PC-9 (cell line): ENCODE data around the gene MYO15B. TPM values are rescaled to one million over a fixed set of nuclear protein-coding genes. Genes with fewer than 3 reads are reported as not detected.

ENCODE experiments used
- BruUV-seq: library from RNA; stranded (reverse); fragments of 400-500 nt; replicated peaks from 2 replicates; lab custom pipeline; 2021; lab: Mats Ljungman, UMichigan
- CTCF ChIA-PET: fragments of 300-600 bp; sonication (Branson Sonifier 250); formaldehyde crosslinking; loops from one replicate; lab custom pipeline; 2022; ENCODE audit warnings: antibody characterized with exemption; lab: Charles Lee
- POLR2A ChIA-PET: fragments of 300-600 bp; sonication (Branson Sonifier 250); formaldehyde crosslinking; loops from one replicate; lab custom pipeline; 2022; ENCODE audit warnings: antibody characterized with exemption; ENCODE audit not compliant: unreplicated experiment; lab: Charles Lee
- DNase-seq, 2 experiments: peaks; one replicate each; pipeline versions ENCODE4 v3.0.0 to v3.0.0-alpha.2; 2015 to 2022; ENCODE audit warnings: mixed read lengths in 1 of 2
- H2AFZ ChIP-seq: fragments of 200-600 bp; sonication (generic); 2 replicates; pipeline ENCODE4 v1.8.1; 2017; ENCODE audit warnings: antibody characterized with exemption
- H3F3A ChIP-seq: fragments of 200-600 bp; sonication (generic); 2 replicates; pipeline ENCODE4 v1.8.1; 2017; ENCODE audit warnings: antibody characterized with exemption, mild to moderate bottlenecking, low read depth; ENCODE audit not compliant: insufficient read depth
- H3K27ac ChIP-seq: fragments of 200-600 bp; sonication (generic); 2 replicates; pipeline ENCODE4 v1.6.1; 2016; ENCODE audit warnings: mixed run types
- H3K27me3 ChIP-seq: fragments of 200-600 bp; sonication (generic); 2 replicates; pipeline ENCODE4 v1.6.1; 2016; ENCODE audit warnings: low read depth, mixed run types; ENCODE audit not compliant: insufficient read depth
- H3K36me3 ChIP-seq: fragments of 200-600 bp; sonication (generic); 2 replicates; pipeline ENCODE4 v1.6.1; 2016; ENCODE audit warnings: low read depth, mixed run types
- H3K4me1 ChIP-seq: fragments of 200-600 bp; sonication (generic); replicated peaks from 2 replicates; pipeline ENCODE4 v1.6.1; 2016; ENCODE audit warnings: mixed run types; ENCODE audit not compliant: insufficient read depth
- H3K4me2 ChIP-seq: fragments of 200-600 bp; sonication (generic); 2 replicates; pipeline ENCODE4 v1.6.1; 2017; ENCODE audit warnings: mixed run types
- H3K4me3 ChIP-seq: fragments of 200-600 bp; sonication (generic); 2 replicates; pipeline ENCODE4 v1.6.1; 2016; ENCODE audit warnings: mixed run types
- H3K79me2 ChIP-seq: fragments of 200-600 bp; sonication (generic); 2 replicates; pipeline ENCODE4 v1.6.1; 2017; ENCODE audit warnings: low read depth, mixed run types
- H3K9me2 ChIP-seq: fragments of 200-600 bp; sonication (generic); 2 replicates; pipeline ENCODE4 v1.8.1; 2017; ENCODE audit warnings: mild to moderate bottlenecking; ENCODE audit not compliant: insufficient read depth
- H3K9me3 ChIP-seq: fragments of 200-600 bp; sonication (generic); 2 replicates; pipeline ENCODE4 v1.8.1; 2016; ENCODE audit warnings: low read depth; ENCODE audit not compliant: insufficient read depth
- H4K20me1 ChIP-seq: fragments of 200-600 bp; sonication (generic); 2 replicates; pipeline ENCODE4 v1.8.1; 2017; ENCODE audit not compliant: insufficient read depth
- CTCF ChIP-seq: fragments of 200-600 bp; sonication (generic); conservative IDR thresholded peaks from 2 replicates; pipeline ENCODE4 v1.6.1; 2017; ENCODE audit warnings: mixed run types, antibody characterized with exemption, mild to moderate bottlenecking, moderate library complexity
- EZH2 ChIP-seq: fragments of 200-600 bp; sonication (generic); IDR thresholded peaks from 2 replicates; pipeline ENCODE4 v1.8.0; 2017; ENCODE audit warnings: antibody characterized with exemption, low read depth
- intact Hi-C: fragments of 100-400 bp; cut with micrococcal nuclease; formaldehyde crosslinking; loops from one replicate; pipeline ENCODE4 v1.10.0; 2022; ENCODE audit not compliant: unreplicated experiment
- total RNA-seq: library from RNA; stranded (reverse); gene quantifications from 2 replicates; pipeline ENCODE4 v1.2.3, GENCODE V29; 2021

Gene MYO15B
- total RNA-seq, 1 experiment from 2014 or later: 53.5 TPM

GRCh38 chr17:75615301-75615700, 27.7 kb downstream of the MYO15B start:
- POLR2A ChIA-PET: no interaction called here
- Histone ChIP-seq H3K79me2 (no peaks in the 10 kb centered on the region), H3K36me3 (no peaks in the 10 kb centered on the region), H4K20me1 (no peaks in the 10 kb centered on the region), H3F3A (no peaks in the 10 kb centered on the region; the same call in 1 of the 2 replicates), H3K9me3 (no peaks in the 10 kb centered on the region), H3K4me2 (no peak overlapping the region), H3K27me3 (no peaks in the 10 kb centered on the region), H3K4me3 (no peak overlapping the region), H3K27ac (no peak overlapping the region), H3K9me2 (no peaks in the 10 kb centered on the region), H3K4me1 (peaks cover 12% of the 10 kb centered on the region), H2AFZ (no peak overlapping the region)
- no TSS peak for BruUV-seq
- CTCF ChIA-PET: no interaction called here
- intact Hi-C loops: no loop called here
- no peak for TF ChIP-seq EZH2
- no peak for TF ChIP-seq CTCF
- DNase-seq: no peak

GRCh38 chr17:75616521-75617122, 29.0 kb downstream of the MYO15B start:
- intact Hi-C loops: no loop called here
- no peak overlapping the region for H3K4me3 ChIP-seq
- H3K79me2 ChIP-seq: no peaks in the 10 kb centered on the region
- CTCF ChIA-PET: interaction anchor here (0.8 kb wide), 1 partner anchor 16 kb away, joined by 3 read pairs; no protein-coding TSS in a partner anchor
- H3K9me3 ChIP-seq: no peaks in the 10 kb centered on the region
- no peaks in the 10 kb centered on the region; the same call in 1 of the 2 replicates for H3K4me1 ChIP-seq
- TF ChIP-seq EZH2 (no peak), CTCF (no peak)
- POLR2A ChIA-PET: no interaction called here
- BruUV-seq: no TSS peak
- H3K36me3 ChIP-seq: no peaks in the 10 kb centered on the region
- no peak overlapping the region for H3K4me2 ChIP-seq
- DNase-seq: no peak
- no peak overlapping the region for H2AFZ ChIP-seq
- H3K27me3 ChIP-seq: no peaks in the 10 kb centered on the region
- H3K9me2 ChIP-seq: no peaks in the 10 kb centered on the region
- H3K27ac ChIP-seq: no peak overlapping the region
- H4K20me1 ChIP-seq: 0 out of 2 replicates have a peak, but pooled peaks cover under 1% of the 10 kb centered on the region
- no peaks in the 10 kb centered on the region; the same call in 1 of the 2 replicates for H3F3A ChIP-seq

- Histone ChIP-seq H3K4me2 (no peak overlapping the region), H2AFZ (no peak overlapping the region), H3K4me3 (no peak overlapping the region), H4K20me1 (peaks cover 3% of the 10 kb centered on the region; the same call in 1 of the 2 replicates), H3F3A (no peaks in the 10 kb centered on the region), H3K9me3 (no peaks in the 10 kb centered on the region), H3K27me3 (no peaks in the 10 kb centered on the region), H3K9me2 (no peaks in the 10 kb centered on the region), H3K27ac (no peak overlapping the region), H3K79me2 (no peaks in the 10 kb centered on the region), H3K4me1 (no peaks in the 10 kb centered on the region; the same call in 1 of the 2 replicates), H3K36me3 (no peaks in the 10 kb centered on the region)
- no peak for DNase-seq
- ChIA-PET CTCF (no interaction called here), POLR2A (no interaction called here)
- no TSS peak for BruUV-seq
- intact Hi-C loops: no loop called here
- TF ChIP-seq CTCF (no peak), EZH2 (no peak)
Measured at GRCh38 chr17:75617218-75617617, 29.6 kb downstream of the MYO15B start.
